Mesothelial cell of epicardium (in vitro differentiated cells): ENCODE data around the gene MESP2. TPM values are rescaled to one million over a fixed set of nuclear protein-coding genes. Genes with fewer than 3 reads are reported as not detected.

ENCODE experiments used
- DNase-seq, 2 experiments: peaks; one replicate each; pipeline ENCODE4 v3.0.0; 2021; ENCODE audit warnings: low spot score in 2 of 2; ENCODE audit not compliant: unreplicated experiment in 2 of 2
- H3K27ac Mint-ChIP-seq: 2 replicates; pipeline ENCODE4 v1.8.0; 2021; ENCODE audit warnings: mixed read lengths
- H3K27me3 Mint-ChIP-seq: 2 replicates; pipeline ENCODE4 v1.8.0; 2021; ENCODE audit warnings: low read depth, mixed read lengths
- H3K36me3 Mint-ChIP-seq: 2 replicates; pipeline ENCODE4 v1.8.0; 2021; ENCODE audit warnings: mixed read lengths
- H3K4me1 Mint-ChIP-seq: 2 replicates; pipeline ENCODE4 v1.8.0; 2021; ENCODE audit warnings: mixed read lengths
- H3K4me3 Mint-ChIP-seq: 2 replicates; pipeline ENCODE4 v1.8.0; 2021; ENCODE audit warnings: mild to moderate bottlenecking, moderate library complexity, mixed read lengths
- H3K9me3 Mint-ChIP-seq: 2 replicates; pipeline ENCODE4 v1.8.0; 2021; ENCODE audit warnings: mixed read lengths
- CTCF ChIP-seq: fragments of 200-600 bp; sonication (generic); IDR thresholded peaks from one replicate; pipeline ENCODE4 v1.5.0; 2021; ENCODE audit warnings: antibody characterized with exemption; ENCODE audit not compliant: unreplicated experiment
- total RNA-seq: library from RNA; stranded (reverse); gene quantifications from 3 replicates; pipeline ENCODE4 v1.2.1, GENCODE V29; 2021

Gene MESP2
- total RNA-seq, 1 donor from 2014 or later = 0.29 TPM

- Mint-ChIP-seq H3K9me3 (peaks cover 15% of the 10 kb centered on the region), H3K27me3 (no peaks in the 10 kb centered on the region), H3K36me3 (peaks cover 9% of the 10 kb centered on the region), H3K4me3 (no peak overlapping the region), H3K27ac (no peak overlapping the region), H3K4me1 (peaks cover 12% of the 10 kb centered on the region)
- TF ChIP-seq CTCF = no peak
- no peak for DNase-seq
Measured at GRCh38 chr15:89792106-89792805, 16.1 kb downstream of the MESP2 start.

- Mint-ChIP-seq H3K4me3 (no peak overlapping the region), H3K27me3 (no peaks in the 10 kb centered on the region), H3K9me3 (peaks cover 3% of the 10 kb centered on the region), H3K27ac (peak overlapping the region; percentile 68), H3K4me1 (peaks cover 12% of the 10 kb centered on the region), H3K36me3 (peaks cover 1% of the 10 kb centered on the region)
- no peak for TF ChIP-seq CTCF
- no peak for DNase-seq
Measured at GRCh38 chr15:89794627-89795241, 18.6 kb downstream of the MESP2 start.

GRCh38 chr15:89795996-89796395 is 19.9 kb downstream of the MESP2 start:
- no peak overlapping the region for H3K27ac Mint-ChIP-seq
- peaks cover 3% of the 10 kb centered on the region for H3K9me3 Mint-ChIP-seq
- H3K4me3 Mint-ChIP-seq = no peak overlapping the region
- H3K36me3 Mint-ChIP-seq = peaks cover 1% of the 10 kb centered on the region
- no peak for DNase-seq
- H3K4me1 Mint-ChIP-seq = peaks cover 12% of the 10 kb centered on the region
- no peaks in the 10 kb centered on the region for H3K27me3 Mint-ChIP-seq
- no peak for TF ChIP-seq CTCF

GRCh38 chr15:89797678-89798201 is 21.6 kb downstream of the MESP2 start:
- Mint-ChIP-seq H3K27ac (no peak overlapping the region), H3K4me1 (peaks cover 12% of the 10 kb centered on the region), H3K27me3 (no peaks in the 10 kb centered on the region), H3K4me3 (no peak overlapping the region), H3K9me3 (peaks cover 3% of the 10 kb centered on the region), H3K36me3 (peaks cover 1% of the 10 kb centered on the region)
- DNase-seq = no peak
- TF ChIP-seq CTCF = no peak

GRCh38 chr15:89799011-89799911 is 23.1 kb downstream of the MESP2 start:
- H3K27me3 Mint-ChIP-seq = no peaks in the 10 kb centered on the region
- H3K4me3 Mint-ChIP-seq = no peak overlapping the region
- DNase-seq = no peak
- peaks cover 1% of the 10 kb centered on the region for H3K36me3 Mint-ChIP-seq
- peaks cover 12% of the 10 kb centered on the region for H3K4me1 Mint-ChIP-seq
- TF ChIP-seq CTCF = no peak
- H3K9me3 Mint-ChIP-seq = peaks cover 3% of the 10 kb centered on the region
- no peak overlapping the region for H3K27ac Mint-ChIP-seq
